GM19328 (cell line): ENCODE results near the gene MAP3K12.

Experiments used
- ATAC-seq: cut with Tn5 transposase; IDR thresholded peaks from one replicate; pipeline ENCODE4 v1.9.1; 2021; ENCODE audit warnings: mild to moderate bottlenecking, moderate library complexity; ENCODE audit not compliant: unreplicated experiment

The MAP3K12 gene

GRCh38 chr12:53508534-53509170 is 9.4 kb upstream of the MAP3K12 start:
- peak; percentile 85 for ATAC-seq

- no peak for ATAC-seq
Observed at GRCh38 chr12:53507603-53507885, 8.3 kb upstream of the MAP3K12 start.

- ATAC-seq = no peak
Observed at GRCh38 chr12:53506881-53507602, 7.8 kb upstream of the MAP3K12 start, which contains the start of gene NPFF. TSS of gene NPFF (minus strand) at chr12:53507484. CDS start at chr12:53507474, 10 bp downstream.

GRCh38 chr12:53506450-53506785 is 7.2 kb upstream of the MAP3K12 start:
- no peak for ATAC-seq

- ATAC-seq = no peak
Observed at GRCh38 chr12:53505555-53506449, 6.5 kb upstream of the MAP3K12 start.

GRCh38 chr12:53505086-53505485 is 5.8 kb upstream of the MAP3K12 start:
- no peak for ATAC-seq

GRCh38 chr12:53504004-53504920 is 5.0 kb upstream of the MAP3K12 start:
- ATAC-seq = no peak

GRCh38 chr12:53502983-53503728 is 3.9 kb upstream of the MAP3K12 start:
- ATAC-seq = no peak

GRCh38 chr12:53502331-53502730 is 3.1 kb upstream of the MAP3K12 start:
- ATAC-seq = no peak

- ATAC-seq = no peak
Observed at GRCh38 chr12:53501615-53502181, 2.4 kb upstream of the MAP3K12 start.

GRCh38 chr12:53500776-53501614 is 1.7 kb upstream of the MAP3K12 start, which contains the start of gene TARBP2:
TSS of gene TARBP2 (plus strand) at chr12:53501283. CDS start at chr12:53501409, 126 bp downstream.
- ATAC-seq = peak; percentile 63

GRCh38 chr12:53500142-53500775 is 1.0 kb upstream of the MAP3K12 start:
- no peak for ATAC-seq

- no peak for ATAC-seq
Observed at GRCh38 chr12:53498235-53498630, 1.0 kb downstream of the MAP3K12 start.

- ATAC-seq = no peak
Observed at GRCh38 chr12:53497461-53497860, 1.8 kb downstream of the MAP3K12 start.

GRCh38 chr12:53496752-53497032 is 2.6 kb downstream of the MAP3K12 start:
- no peak for ATAC-seq

- ATAC-seq = no peak
Observed at GRCh38 chr12:53495903-53496751, 3.1 kb downstream of the MAP3K12 start.

- ATAC-seq = no peak
Observed at GRCh38 chr12:53493610-53494391, 5.5 kb downstream of the MAP3K12 start.
